IPS-20b (cell line): ENCODE data around the gene SREBF1.

Source experiments
- H3K27ac ChIP-seq: one replicate; pipeline ENCODE4 v1.5.1; 2013; ENCODE audit warnings: low read length
- H3K27me3 ChIP-seq: 2 replicates; pipeline ENCODE4 v1.6.1; 2013; ENCODE audit warnings: mild to moderate bottlenecking, low read length, inconsistent platforms; ENCODE audit not compliant: insufficient read depth
- H3K36me3 ChIP-seq: 2 replicates; pipeline ENCODE4 v1.6.1; 2013; ENCODE audit warnings: low read depth, mild to moderate bottlenecking, inconsistent platforms, low read length, moderate library complexity; ENCODE audit not compliant: insufficient read depth
- H3K4me1 ChIP-seq: 2 replicates; pipeline ENCODE4 v1.6.1; 2013; ENCODE audit warnings: mild to moderate bottlenecking, control low read depth, inconsistent platforms, low read length, moderate library complexity; ENCODE audit not compliant: insufficient read depth
- H3K4me3 ChIP-seq: 2 replicates; pipeline ENCODE4 v1.5.1; 2013; ENCODE audit warnings: mild to moderate bottlenecking, low read length, inconsistent platforms
- H3K9ac ChIP-seq: 2 replicates; pipeline ENCODE4 v1.6.1; 2013; ENCODE audit warnings: low read depth, mild to moderate bottlenecking, inconsistent platforms, low read length, moderate library complexity
- H3K9me3 ChIP-seq: 2 replicates; pipeline ENCODE4 v1.6.1; 2013; ENCODE audit warnings: mild to moderate bottlenecking, low read depth, low read length, inconsistent platforms; ENCODE audit not compliant: insufficient read depth

SREBF1 gene

DNA sequence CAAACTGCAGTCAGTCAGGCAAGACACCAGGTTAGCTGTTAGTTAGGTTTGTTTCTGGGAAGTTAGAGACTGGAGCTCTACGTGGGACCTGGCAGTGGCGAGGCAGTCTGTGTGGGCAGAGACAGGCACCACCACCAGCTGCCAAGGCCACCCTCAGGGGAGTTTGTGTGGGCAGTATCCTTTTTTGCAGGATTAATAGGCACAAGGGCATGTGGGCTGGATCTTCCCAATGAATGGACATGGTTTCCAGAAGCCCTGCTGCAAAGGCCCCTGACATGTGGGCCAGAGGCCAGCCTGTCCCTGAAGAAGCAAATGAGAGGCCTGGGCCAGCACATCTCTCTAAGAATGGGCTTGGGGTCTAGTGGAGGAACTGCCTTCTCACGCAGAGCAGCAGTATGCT is 19.2 kb upstream of the SREBF1 start:
- Histone ChIP-seq H3K36me3 (no peaks in the 10 kb centered on the region), H3K4me1 (peaks cover 4% of the 10 kb centered on the region; the same call in 1 of the 2 replicates), H3K9me3 (no peaks in the 10 kb centered on the region), H3K9ac (no peak overlapping the region), H3K27ac (no peak overlapping the region), H3K27me3 (no peaks in the 10 kb centered on the region), H3K4me3 (no peak overlapping the region)

GRCh38 chr17:17853811-17854447 is 17.1 kb upstream of the SREBF1 start:
- Histone ChIP-seq H3K27ac (no peak overlapping the region), H3K4me3 (no peak overlapping the region), H3K36me3 (no peaks in the 10 kb centered on the region), H3K9me3 (no peaks in the 10 kb centered on the region), H3K4me1 (peaks cover 8% of the 10 kb centered on the region), H3K27me3 (no peaks in the 10 kb centered on the region), H3K9ac (no peak overlapping the region)

- no peaks in the 10 kb centered on the region for H3K36me3 ChIP-seq
- H3K9me3 ChIP-seq, result no peaks in the 10 kb centered on the region
- H3K4me3 ChIP-seq, result no peak overlapping the region
- no peak overlapping the region for H3K9ac ChIP-seq
- H3K27ac ChIP-seq, result no peak overlapping the region
- peaks cover 8% of the 10 kb centered on the region for H3K4me1 ChIP-seq
- H3K27me3 ChIP-seq, result no peaks in the 10 kb centered on the region
Observed at GRCh38 chr17:17852930-17853329, 16.1 kb upstream of the SREBF1 start.

GRCh38 chr17:17851103-17852002 is 14.6 kb upstream of the SREBF1 start:
- H3K4me1 ChIP-seq, result peaks cover 8% of the 10 kb centered on the region
- H3K27ac ChIP-seq, result no peak overlapping the region
- H3K9ac ChIP-seq, result no peak overlapping the region

GRCh38 chr17:17849845-17850373 is 13.1 kb upstream of the SREBF1 start:
- Histone ChIP-seq H3K4me3 (no peak overlapping the region), H3K27ac (no peak overlapping the region)

More at GRCh38 chr17:17851103-17852002, 14.6 kb upstream of the SREBF1 start:
- H3K27me3 ChIP-seq, result no peaks in the 10 kb centered on the region
- no peak overlapping the region for H3K4me3 ChIP-seq
- no peaks in the 10 kb centered on the region for H3K36me3 ChIP-seq
- H3K9me3 ChIP-seq, result no peaks in the 10 kb centered on the region

DNA sequence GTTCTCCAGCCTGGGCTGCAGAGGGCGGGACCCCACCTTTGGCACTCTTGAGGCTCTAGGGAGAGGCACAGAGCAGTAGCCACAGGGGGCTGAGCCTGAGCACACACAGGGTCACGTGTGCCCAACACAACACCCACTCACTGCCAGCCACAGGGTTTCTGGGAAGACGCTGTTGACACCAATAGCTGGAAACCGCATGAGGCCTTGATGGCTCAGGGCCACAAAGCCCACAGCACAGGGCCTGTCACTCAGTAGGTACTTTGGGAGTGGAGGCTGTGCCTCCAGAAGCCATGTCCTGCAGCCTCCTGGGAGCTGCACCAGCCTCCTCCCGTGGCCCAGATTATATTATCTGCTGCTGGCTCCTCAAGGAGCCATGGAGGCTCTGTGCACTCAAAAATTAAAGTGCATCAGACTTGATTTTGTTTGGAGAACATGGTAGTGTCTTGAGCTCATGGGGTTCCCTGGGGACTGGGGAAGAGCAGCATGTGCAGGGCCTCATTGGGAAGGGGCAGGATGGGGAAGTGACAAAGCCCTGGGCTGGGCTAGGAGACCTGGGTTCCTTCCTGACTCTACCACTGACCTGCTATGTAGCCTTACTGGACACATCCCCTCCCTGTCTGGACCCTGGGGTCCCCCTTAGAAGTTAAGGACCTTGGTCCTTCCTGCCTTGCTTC is 12.5 kb upstream of the SREBF1 start:
- peaks cover 8% of the 10 kb centered on the region for H3K4me1 ChIP-seq
- no peaks in the 10 kb centered on the region for H3K36me3 ChIP-seq
- no peak overlapping the region for H3K9ac ChIP-seq
- H3K27me3 ChIP-seq, result no peaks in the 10 kb centered on the region
- no peaks in the 10 kb centered on the region for H3K9me3 ChIP-seq
- no peak overlapping the region for H3K4me3 ChIP-seq
- H3K27ac ChIP-seq, result no peak overlapping the region

More at GRCh38 chr17:17849845-17850373, 13.1 kb upstream of the SREBF1 start:
- Histone ChIP-seq H3K36me3 (no peaks in the 10 kb centered on the region), H3K27me3 (no peaks in the 10 kb centered on the region), H3K9me3 (no peaks in the 10 kb centered on the region), H3K4me1 (peaks cover 8% of the 10 kb centered on the region), H3K9ac (no peak overlapping the region)

DNA sequence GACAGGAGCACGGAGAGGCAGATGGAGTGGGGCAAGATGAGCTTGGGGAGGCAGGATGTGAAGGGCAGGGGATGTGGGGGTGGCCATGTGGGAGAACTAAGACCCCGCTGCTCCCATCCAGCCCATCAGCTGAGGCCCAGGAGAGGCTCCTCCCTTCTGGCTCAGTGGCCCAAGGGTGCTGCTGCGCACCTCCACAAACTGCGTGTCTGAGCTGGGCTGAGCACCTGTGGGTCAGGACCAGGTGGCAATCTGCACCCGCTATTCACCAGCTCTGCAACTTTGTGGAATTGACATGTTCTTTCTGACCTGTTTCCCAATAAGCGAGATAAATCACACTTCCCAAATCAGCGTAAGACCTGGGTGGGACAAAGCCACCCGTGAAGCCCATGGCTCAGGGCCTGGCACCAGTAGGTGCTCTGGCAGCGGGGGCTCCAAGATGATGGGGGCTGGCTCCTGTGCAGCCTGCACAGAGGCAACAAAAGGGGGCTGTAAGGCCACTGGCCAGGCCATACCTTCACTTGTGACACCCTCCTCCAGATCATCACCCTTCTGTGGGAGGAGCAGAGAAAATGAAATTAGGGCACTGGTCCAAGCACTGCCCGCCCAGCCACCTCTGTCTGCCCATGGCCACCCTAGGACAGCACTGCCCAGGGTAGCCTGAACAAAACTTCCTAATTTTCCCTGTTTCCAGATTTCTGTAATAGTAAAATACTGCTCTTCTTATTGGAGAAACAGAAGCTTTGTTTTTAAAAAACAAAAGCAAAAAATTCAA is 11.7 kb upstream of the SREBF1 start:
- no peak overlapping the region for H3K4me3 ChIP-seq
- no peaks in the 10 kb centered on the region for H3K36me3 ChIP-seq
- H3K27ac ChIP-seq, result no peak overlapping the region
- peaks cover 8% of the 10 kb centered on the region for H3K4me1 ChIP-seq
- H3K27me3 ChIP-seq, result no peaks in the 10 kb centered on the region
- H3K9me3 ChIP-seq, result no peaks in the 10 kb centered on the region
- H3K9ac ChIP-seq, result no peak overlapping the region

GRCh38 chr17:17847726-17848125 is 10.9 kb upstream of the SREBF1 start:
- no peak overlapping the region for H3K9ac ChIP-seq
- H3K36me3 ChIP-seq, result no peaks in the 10 kb centered on the region
- no peak overlapping the region for H3K27ac ChIP-seq
- H3K4me1 ChIP-seq, result peaks cover 8% of the 10 kb centered on the region
- no peaks in the 10 kb centered on the region for H3K9me3 ChIP-seq
- no peaks in the 10 kb centered on the region for H3K27me3 ChIP-seq
- H3K4me3 ChIP-seq, result no peak overlapping the region

DNA sequence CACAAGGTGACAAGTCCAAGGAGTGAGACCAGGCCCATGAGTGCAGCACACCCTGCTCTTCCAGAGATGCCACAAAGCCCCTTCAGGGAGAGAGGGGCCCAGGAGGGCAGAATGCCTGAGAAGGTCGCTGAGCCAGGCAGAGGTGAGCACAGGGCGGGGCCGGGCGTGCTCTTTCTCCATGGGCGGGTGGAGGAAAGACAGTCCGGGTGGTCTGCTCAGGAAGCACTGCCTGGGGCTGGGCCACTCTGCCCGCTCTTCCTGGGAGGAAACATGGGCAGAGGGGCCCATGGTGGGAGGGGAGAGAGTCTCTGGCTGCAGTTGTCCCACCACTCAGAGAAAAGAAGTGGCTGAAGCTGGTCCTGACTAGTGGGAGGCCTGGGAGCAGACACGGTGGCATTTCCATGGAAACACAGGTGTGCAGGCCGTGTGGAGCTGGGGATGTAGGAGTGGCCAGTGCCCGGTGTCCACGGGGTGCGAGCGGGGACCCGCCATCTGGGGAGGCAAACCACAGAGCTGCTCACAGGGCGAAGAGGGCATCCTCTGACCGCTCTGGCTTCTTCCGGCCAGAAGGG is 10.4 kb upstream of the SREBF1 start:
- Histone ChIP-seq H3K9ac (no peak overlapping the region), H3K9me3 (no peaks in the 10 kb centered on the region), H3K4me3 (no peak overlapping the region), H3K27ac (no peak overlapping the region), H3K4me1 (peaks cover 8% of the 10 kb centered on the region), H3K36me3 (no peaks in the 10 kb centered on the region), H3K27me3 (no peaks in the 10 kb centered on the region)

DNA sequence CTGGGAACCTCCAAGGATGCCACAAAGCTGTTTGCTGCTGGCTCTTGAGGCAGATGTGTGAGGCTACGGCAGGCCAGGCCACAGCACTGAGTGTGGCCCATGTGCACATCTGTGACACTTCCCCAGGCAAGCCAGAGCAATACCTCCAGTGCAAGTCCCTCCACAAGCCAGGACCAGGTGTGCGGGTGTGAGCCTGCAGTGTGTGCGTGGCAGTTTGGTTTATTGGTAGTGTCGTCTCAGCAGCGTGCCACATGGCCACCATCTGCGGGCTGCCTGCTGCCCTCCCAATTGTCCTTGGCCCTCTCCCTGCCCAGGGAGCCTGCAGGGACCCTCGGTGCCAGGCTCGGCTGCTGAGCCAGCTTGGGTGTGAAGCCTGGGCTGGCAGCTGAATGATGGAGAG is 9.9 kb upstream of the SREBF1 start:
- no peak overlapping the region for H3K4me3 ChIP-seq
- H3K36me3 ChIP-seq, result no peaks in the 10 kb centered on the region
- no peak overlapping the region for H3K27ac ChIP-seq
- H3K9me3 ChIP-seq, result no peaks in the 10 kb centered on the region
- H3K27me3 ChIP-seq, result no peaks in the 10 kb centered on the region
- H3K4me1 ChIP-seq, result peaks cover 8% of the 10 kb centered on the region
- H3K9ac ChIP-seq, result no peak overlapping the region

GRCh38 chr17:17846003-17846402 is 9.2 kb upstream of the SREBF1 start:
- no peak overlapping the region for H3K9ac ChIP-seq
- no peak overlapping the region for H3K4me3 ChIP-seq
- peaks cover 13% of the 10 kb centered on the region for H3K4me1 ChIP-seq
- H3K36me3 ChIP-seq, result no peaks in the 10 kb centered on the region
- no peaks in the 10 kb centered on the region for H3K9me3 ChIP-seq
- H3K27me3 ChIP-seq, result no peaks in the 10 kb centered on the region
- H3K27ac ChIP-seq, result no peak overlapping the region
